Endothelial cell (in vitro differentiated cells): ENCODE measurements around the gene LOXL3. TPM values are rescaled to one million over a fixed set of nuclear protein-coding genes. Genes with fewer than 3 reads are reported as not detected.

Source experiments
- DNase-seq: peaks from one replicate; pipeline ENCODE4 v3.0.0; 2021; ENCODE audit warnings: low spot score
- H3K27ac Mint-ChIP-seq: one replicate; pipeline ENCODE4 v1.8.0; 2021; ENCODE audit warnings: mixed read lengths, inconsistent platforms; ENCODE audit not compliant: unreplicated experiment
- H3K27me3 Mint-ChIP-seq: one replicate; pipeline ENCODE4 v1.8.0; 2021; ENCODE audit warnings: mild to moderate bottlenecking, moderate library complexity, mixed read lengths, inconsistent platforms; ENCODE audit not compliant: unreplicated experiment
- H3K36me3 Mint-ChIP-seq: one replicate; pipeline ENCODE4 v1.8.0; 2021; ENCODE audit warnings: mild to moderate bottlenecking, low read depth, mixed read lengths, inconsistent platforms; ENCODE audit not compliant: unreplicated experiment
- H3K4me1 Mint-ChIP-seq: one replicate; pipeline ENCODE4 v1.8.0; 2021; ENCODE audit warnings: mild to moderate bottlenecking, mixed read lengths, inconsistent platforms; ENCODE audit not compliant: unreplicated experiment
- H3K4me3 Mint-ChIP-seq: one replicate; pipeline ENCODE4 v1.8.0; 2021; ENCODE audit warnings: mild to moderate bottlenecking, mixed read lengths, inconsistent platforms; ENCODE audit not compliant: unreplicated experiment
- H3K9me3 Mint-ChIP-seq: one replicate; pipeline ENCODE4 v1.8.0; 2021; ENCODE audit warnings: mixed read lengths, inconsistent platforms; ENCODE audit not compliant: unreplicated experiment
- total RNA-seq: library from RNA; stranded (reverse); fragmentation: NEBNext Ultra II Directional; extraction: Animal tissue kit (Norgen Biotek cat#: 25700); gene quantifications from one replicate; pipeline ENCODE4 v1.2.1, GENCODE V29; 2021; ENCODE audit not compliant: unreplicated experiment
- TF ChIP-seq, protein P1 (sequence below): fragments of 200-600 bp; sonication (generic); IDR thresholded peaks from one replicate; pipeline ENCODE4 v1.5.0; 2021; ENCODE audit warnings: antibody characterized with exemption; ENCODE audit not compliant: unreplicated experiment

LOXL3 gene
- total RNA-seq, 1 donor from 2014 or later, result 10.0 TPM

DNA sequence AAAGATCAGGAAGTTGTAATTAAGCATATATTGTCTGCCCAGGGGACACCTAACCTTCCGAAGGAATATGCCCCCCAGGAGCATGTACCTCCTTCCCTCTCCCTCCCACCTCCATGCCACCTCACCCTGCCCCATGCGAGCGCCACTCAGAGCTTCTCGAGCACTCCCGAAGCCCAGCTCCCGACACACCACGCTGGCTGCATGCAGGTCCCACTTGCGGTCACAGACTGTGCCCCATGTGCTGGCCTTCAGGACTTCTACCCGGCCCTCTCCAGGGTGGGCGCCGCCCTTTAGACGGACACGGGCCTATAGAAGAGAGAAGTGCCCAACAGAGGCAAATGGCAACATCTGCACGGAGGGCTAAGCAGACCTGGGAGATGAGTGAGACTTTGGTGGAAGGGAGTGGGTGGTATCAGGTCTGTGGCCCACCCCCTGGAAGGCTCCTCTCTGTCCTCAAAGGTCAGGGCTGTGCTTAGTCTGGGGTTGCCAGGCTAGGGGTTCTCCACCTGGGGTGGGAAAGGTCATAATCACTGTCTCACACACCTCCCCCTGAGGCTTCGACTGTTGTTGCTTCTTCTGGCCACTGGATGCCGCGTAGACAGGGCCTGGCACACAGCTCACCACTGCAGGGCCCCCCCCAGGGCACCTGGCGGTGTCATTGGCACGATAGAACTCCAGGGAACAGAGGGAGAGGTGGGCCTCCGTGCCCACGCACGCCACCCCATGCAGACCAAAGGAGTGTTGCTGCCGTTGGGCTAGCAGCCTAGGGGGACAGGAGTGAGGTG, 17.4 kb downstream of the LOXL3 start:
- H3K4me3 Mint-ChIP-seq, result no peak overlapping the region
- H3K4me1 Mint-ChIP-seq, result peaks cover 3% of the 10 kb centered on the region
- no peak overlapping the region for H3K27ac Mint-ChIP-seq
- H3K9me3 Mint-ChIP-seq, result no peaks in the 10 kb centered on the region
- peaks cover 2% of the 10 kb centered on the region for H3K27me3 Mint-ChIP-seq
- DNase-seq, result no peak
- TF ChIP-seq, protein P1, sequence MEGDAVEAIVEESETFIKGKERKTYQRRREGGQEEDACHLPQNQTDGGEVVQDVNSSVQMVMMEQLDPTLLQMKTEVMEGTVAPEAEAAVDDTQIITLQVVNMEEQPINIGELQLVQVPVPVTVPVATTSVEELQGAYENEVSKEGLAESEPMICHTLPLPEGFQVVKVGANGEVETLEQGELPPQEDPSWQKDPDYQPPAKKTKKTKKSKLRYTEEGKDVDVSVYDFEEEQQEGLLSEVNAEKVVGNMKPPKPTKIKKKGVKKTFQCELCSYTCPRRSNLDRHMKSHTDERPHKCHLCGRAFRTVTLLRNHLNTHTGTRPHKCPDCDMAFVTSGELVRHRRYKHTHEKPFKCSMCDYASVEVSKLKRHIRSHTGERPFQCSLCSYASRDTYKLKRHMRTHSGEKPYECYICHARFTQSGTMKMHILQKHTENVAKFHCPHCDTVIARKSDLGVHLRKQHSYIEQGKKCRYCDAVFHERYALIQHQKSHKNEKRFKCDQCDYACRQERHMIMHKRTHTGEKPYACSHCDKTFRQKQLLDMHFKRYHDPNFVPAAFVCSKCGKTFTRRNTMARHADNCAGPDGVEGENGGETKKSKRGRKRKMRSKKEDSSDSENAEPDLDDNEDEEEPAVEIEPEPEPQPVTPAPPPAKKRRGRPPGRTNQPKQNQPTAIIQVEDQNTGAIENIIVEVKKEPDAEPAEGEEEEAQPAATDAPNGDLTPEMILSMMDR, result no peak
- H3K36me3 Mint-ChIP-seq, result peaks cover 9% of the 10 kb centered on the region

DNA sequence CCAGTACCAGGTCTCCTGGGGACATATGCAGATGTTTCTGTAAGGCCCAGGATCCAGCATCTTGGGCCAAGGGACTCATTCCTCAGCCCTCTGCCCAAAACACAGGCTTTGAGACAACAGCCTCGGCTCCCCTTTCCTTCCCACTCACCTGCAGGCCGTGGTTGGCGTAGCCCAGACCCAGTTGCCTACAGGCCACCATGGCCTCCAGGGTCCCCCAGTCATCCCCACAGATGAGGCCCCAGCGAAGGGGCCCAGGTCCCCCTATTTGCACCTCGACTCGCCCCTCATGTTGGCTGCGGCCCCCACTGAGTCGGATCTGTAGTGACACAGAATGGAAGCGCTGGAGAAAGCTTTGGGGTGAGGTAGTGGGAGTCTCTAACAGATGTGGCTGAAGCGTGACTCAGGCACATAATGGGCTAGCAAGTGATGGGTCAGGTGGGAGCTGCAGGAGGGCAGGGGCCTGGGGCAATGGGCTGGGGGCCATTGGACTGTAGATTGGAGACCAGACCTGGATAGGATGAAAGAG, 18.2 kb downstream of the LOXL3 start:
- Mint-ChIP-seq H3K27me3 (peaks cover 2% of the 10 kb centered on the region), H3K9me3 (no peaks in the 10 kb centered on the region), H3K36me3 (peaks cover 13% of the 10 kb centered on the region), H3K27ac (no peak overlapping the region), H3K4me3 (no peak overlapping the region), H3K4me1 (peaks cover 5% of the 10 kb centered on the region)
- TF ChIP-seq, protein P1, result no peak
- DNase-seq, result no peak

GRCh38 chr2:74534411-74534810, 19.3 kb downstream of the LOXL3 start:
- Mint-ChIP-seq H3K27ac (no peak overlapping the region), H3K36me3 (peaks cover 13% of the 10 kb centered on the region), H3K9me3 (no peaks in the 10 kb centered on the region), H3K4me3 (no peak overlapping the region), H3K27me3 (peaks cover 2% of the 10 kb centered on the region), H3K4me1 (peaks cover 5% of the 10 kb centered on the region)
- TF ChIP-seq, protein P1, result no peak
- DNase-seq, result no peak

GRCh38 chr2:74533464-74533863, 20.3 kb downstream of the LOXL3 start:
- TF ChIP-seq, protein P1, result no peak
- Mint-ChIP-seq H3K27ac (no peak overlapping the region), H3K27me3 (peaks cover 7% of the 10 kb centered on the region), H3K36me3 (peaks cover 16% of the 10 kb centered on the region), H3K4me1 (peaks cover 12% of the 10 kb centered on the region), H3K4me3 (peak overlapping the region; percentile 17), H3K9me3 (no peaks in the 10 kb centered on the region)
- no peak for DNase-seq

GRCh38 chr2:74532222-74532621, 21.5 kb downstream of the LOXL3 start:
- no peak for DNase-seq
- no peaks in the 10 kb centered on the region for H3K9me3 Mint-ChIP-seq
- peaks cover 18% of the 10 kb centered on the region for H3K4me1 Mint-ChIP-seq
- peaks cover 12% of the 10 kb centered on the region for H3K27me3 Mint-ChIP-seq
- peaks cover 28% of the 10 kb centered on the region for H3K36me3 Mint-ChIP-seq
- H3K4me3 Mint-ChIP-seq, result no peak overlapping the region
- peak overlapping the region; percentile 2 for H3K27ac Mint-ChIP-seq
- TF ChIP-seq, protein P1, result no peak
